Esophagus (tissue), 2 donors: Measurements from ENCODE around the gene GTF3C2. TPM values are rescaled to one million over a fixed set of nuclear protein-coding genes. Genes with fewer than 3 reads are reported as not detected.

Experiments
- H3K27ac ChIP-seq, 2 donors: one replicate each; pipeline ENCODE4 v1.5.1; 2013; ENCODE audit warnings: low read depth in 2 of 2, mild to moderate bottlenecking in 2 of 2, inconsistent platforms in 1 of 2, low read length in 1 of 2, moderate library complexity in 1 of 2
- H3K27me3 ChIP-seq, 2 donors: one replicate each; pipeline ENCODE4 v1.6.1; 2013; ENCODE audit warnings: low read length in 2 of 2, control low read depth in 1 of 2, mild to moderate bottlenecking in 1 of 2; ENCODE audit not compliant: insufficient read depth in 2 of 2, control insufficient read depth in 1 of 2
- H3K36me3 ChIP-seq, 2 donors: one replicate each; pipeline ENCODE4 v1.6.1; 2013; ENCODE audit warnings: low read length in 1 of 2; ENCODE audit not compliant: control insufficient read depth in 2 of 2, insufficient read depth in 2 of 2
- H3K4me1 ChIP-seq, 2 donors: one replicate each; pipeline ENCODE4 v1.6.1; 2013; ENCODE audit warnings: low read length in 1 of 2; ENCODE audit not compliant: control insufficient read depth in 2 of 2, insufficient read depth in 2 of 2
- H3K4me3 ChIP-seq, 2 donors: one replicate each; pipeline ENCODE4 v1.5.1; 2013; ENCODE audit warnings: low read length in 2 of 2, mild to moderate bottlenecking in 2 of 2, low read depth in 1 of 2, moderate library complexity in 1 of 2
- H3K9me3 ChIP-seq, 2 donors: one replicate each; pipeline ENCODE4 v1.6.1; 2013; ENCODE audit warnings: mild to moderate bottlenecking in 2 of 2, low read depth in 1 of 2, low read length in 1 of 2, moderate library complexity in 1 of 2; ENCODE audit not compliant: control insufficient read depth in 2 of 2, insufficient read depth in 1 of 2
- WGBS, 2 donors: extraction: QIAGEN DNeasy Blood & Tissue Kit; methylation state at CpG; one replicate each; pipeline ENCODE4 v1.1.7; 2013; 5-methylcytosine and 5-hydroxymethylcytosine counted together
- polyA plus RNA-seq, 2 donors: library from polyadenylated mRNA; stranded (reverse); fragments of 200-250 nt; gene quantifications; one replicate each; pipeline ENCODE4 v1.2.3, GENCODE V29; 2013
- donor health status: healthy with polysubstance abuse.
- donor health status: Bipolar disorder and iron deficiency.

Gene GTF3C2
- polyA plus RNA-seq, 2 donors, result 41.5 to 43.8 TPM

DNA sequence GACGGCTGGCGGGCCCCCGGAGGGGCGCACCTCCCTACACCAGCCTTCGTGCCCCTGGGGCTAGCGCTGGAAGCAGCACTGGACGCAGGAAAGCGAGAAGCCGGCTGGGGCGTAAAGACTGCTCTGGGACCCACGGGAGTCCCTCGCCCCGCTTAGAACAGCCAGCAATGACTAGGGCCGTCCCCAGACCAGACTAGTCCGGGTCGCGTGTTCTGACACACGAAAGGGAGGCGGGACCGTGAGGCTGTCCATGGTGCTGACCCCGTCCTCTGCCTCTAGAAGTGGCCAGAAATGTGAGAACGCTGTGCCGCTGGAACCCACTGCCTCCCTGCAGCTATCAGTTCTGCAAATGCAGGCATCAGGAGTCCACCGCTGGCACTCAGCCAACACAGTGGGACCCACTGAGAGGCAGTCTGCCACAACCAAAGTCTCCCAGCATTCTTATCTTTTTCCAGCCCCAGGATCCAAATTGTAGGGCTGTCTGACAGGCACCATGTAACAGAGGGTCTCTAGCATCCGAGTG is 48.1 kb downstream of the GTF3C2 start, which contains the start of gene UCN:
UCN (minus strand) TSS at position 87 of the 523 bp plus-strand sequence. CDS start 550 bp downstream, outside the sequence.
- WGBS, 2 donors, result 31 to 45% methylated on average over 25 of the region's 25 CpGs
- Histone ChIP-seq H3K36me3 (peaks cover 0 to 3% of the 10 kb centered on the region in 2 donors), H3K27ac (no peak within 1 kb of the TSS), H3K4me3 (no peak within 1 kb of the TSS), H3K27me3 (peaks cover 0 to 21% of the 10 kb centered on the region in 2 donors), H3K4me1 (peaks cover 5 to 13% of the 10 kb centered on the region in 2 donors), H3K9me3 (no peaks in the 10 kb centered on the region)

DNA sequence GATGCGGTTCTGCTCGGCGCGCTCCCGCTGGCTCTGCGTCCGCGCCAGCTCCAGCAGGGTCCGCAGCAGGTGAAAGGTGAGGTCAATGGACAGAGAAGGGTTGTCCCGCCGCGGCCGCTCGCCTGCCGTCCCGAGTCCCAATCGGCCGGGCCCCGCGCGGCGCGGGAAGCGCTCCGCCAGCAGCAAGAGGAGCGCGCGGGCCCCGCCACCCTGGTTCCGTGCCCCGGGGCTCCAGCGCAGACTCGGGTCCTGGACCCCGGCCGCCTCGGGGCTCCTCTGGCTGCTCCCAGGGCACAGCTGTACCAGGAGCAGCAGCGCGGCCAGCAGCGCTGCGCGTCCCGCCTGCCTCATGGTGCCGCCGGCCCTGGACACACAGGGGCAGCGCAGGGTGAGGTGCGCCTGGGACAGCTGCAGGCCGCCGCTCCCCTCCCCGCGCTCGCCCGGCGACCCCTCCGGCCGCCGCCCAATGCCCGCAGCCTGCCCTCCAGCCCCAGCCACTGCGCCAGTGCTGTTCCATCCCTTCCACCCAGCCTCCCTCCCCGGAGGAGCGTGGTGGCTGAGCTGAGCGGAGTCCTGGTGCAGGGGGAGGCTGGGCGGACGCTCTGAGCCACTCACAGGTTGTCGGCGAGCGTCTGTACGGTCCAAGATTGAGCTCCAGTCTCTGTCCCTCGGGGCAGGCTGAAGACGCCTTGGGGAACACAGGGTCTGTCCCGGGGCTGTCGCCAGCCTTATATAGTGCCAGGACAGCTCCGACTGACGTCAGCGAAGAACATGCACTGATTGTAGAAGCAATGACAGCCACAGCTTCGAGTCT is 48.8 kb downstream of the GTF3C2 start:
- 13 to 14% methylated on average over 54 to 75 of the region's 75 CpGs for WGBS, 2 donors

DNA sequence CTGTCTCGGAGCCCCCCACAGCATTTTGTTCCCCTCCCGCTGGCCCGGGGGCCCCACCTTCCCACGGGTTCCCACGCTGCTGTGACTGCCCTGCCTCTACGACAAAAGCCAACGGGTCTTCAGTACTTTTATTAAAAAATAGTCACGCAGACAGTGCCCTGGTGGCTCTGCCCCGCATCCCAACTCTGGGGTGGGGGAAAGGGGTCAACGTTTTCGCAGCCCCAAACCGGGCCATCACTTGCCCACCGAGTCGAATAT is 49.3 kb downstream of the GTF3C2 start:
- peaks cover 5 to 13% of the 10 kb centered on the region in 2 donors for H3K4me1 ChIP-seq
- H3K27me3 ChIP-seq, result peaks cover 0 to 21% of the 10 kb centered on the region in 2 donors
- 9 to 13% methylated on average over 14 of the region's 14 CpGs for WGBS, 2 donors
- no peaks in the 10 kb centered on the region for H3K9me3 ChIP-seq
- H3K27ac ChIP-seq, result no peak overlapping the region
- no peak overlapping the region for H3K4me3 ChIP-seq
- peaks cover 0 to 3% of the 10 kb centered on the region in 2 donors for H3K36me3 ChIP-seq

More for the DNA sequence above, 48.8 kb downstream of the GTF3C2 start:
- Histone ChIP-seq H3K4me3 (no peak overlapping the region), H3K36me3 (peaks cover 0 to 3% of the 10 kb centered on the region in 2 donors), H3K4me1 (peaks cover 5 to 13% of the 10 kb centered on the region in 2 donors), H3K27ac (no peak overlapping the region), H3K27me3 (peaks cover 0 to 21% of the 10 kb centered on the region in 2 donors), H3K9me3 (no peaks in the 10 kb centered on the region)

DNA sequence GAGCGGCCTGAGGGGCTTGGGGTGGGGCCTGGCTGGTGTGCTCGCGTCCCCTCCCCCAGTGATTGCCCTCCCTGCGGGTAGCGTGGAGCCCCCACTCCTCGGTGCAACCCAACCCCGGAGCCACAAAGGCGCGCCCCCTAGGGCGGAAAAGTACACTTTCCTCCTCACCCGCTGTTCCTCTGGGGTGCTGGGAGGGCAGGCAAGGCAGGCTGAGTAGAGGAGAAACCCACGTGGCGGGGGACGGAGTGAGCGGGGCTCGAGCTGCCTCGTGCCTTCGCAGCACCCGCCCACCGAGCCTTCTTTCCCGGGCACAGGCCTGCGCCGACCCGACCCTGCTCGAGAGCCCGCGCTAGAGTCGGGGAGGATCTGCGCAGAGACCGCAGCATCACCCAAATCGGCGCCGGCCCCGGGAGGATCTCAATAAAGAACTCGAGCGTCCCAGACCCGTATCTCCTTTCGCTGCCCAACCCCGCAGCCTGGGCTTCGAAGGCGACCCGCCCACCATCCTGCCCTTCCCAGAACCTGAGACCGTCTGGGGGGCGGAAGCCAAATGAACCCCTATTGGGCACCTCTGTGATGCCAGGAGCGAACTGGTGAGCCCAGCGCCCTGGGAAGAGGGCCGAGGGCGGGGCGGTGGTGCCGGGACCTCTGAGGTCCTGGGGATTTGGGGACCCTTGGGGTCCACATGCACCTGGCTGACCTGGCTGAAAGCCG is 49.8 kb downstream of the GTF3C2 start:
- H3K27me3 ChIP-seq, result peaks cover 0 to 21% of the 10 kb centered on the region in 2 donors
- 2 to 5% methylated on average over 50 to 51 of the region's 51 CpGs for WGBS, 2 donors

DNA sequence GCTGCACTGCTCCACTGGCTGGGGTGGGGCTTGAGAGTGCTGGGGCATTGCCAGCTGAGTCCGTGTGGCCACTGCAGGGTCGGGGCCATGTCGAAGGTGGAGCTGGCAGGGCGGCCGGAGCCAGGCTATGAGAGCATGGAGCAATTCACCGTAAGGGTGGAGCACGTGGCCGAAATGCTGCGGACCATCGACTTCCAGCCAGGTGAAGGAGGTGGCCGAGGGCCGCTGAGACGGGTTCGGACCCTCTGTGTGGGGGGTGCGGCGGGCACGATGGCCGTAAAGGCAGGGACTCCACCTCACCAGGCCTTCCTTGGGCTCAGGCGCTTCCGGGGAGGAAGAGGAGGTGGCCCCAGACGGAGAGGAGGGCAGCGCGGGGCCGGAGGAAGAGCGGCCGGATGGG is 50.4 kb downstream of the GTF3C2 start:
- Histone ChIP-seq H3K27ac (no peak overlapping the region), H3K36me3 (no peaks in the 10 kb centered on the region), H3K4me1 (peaks cover 5 to 13% of the 10 kb centered on the region in 2 donors), H3K9me3 (no peaks in the 10 kb centered on the region), H3K4me3 (no peak overlapping the region), H3K27me3 (peaks cover 0 to 21% of the 10 kb centered on the region in 2 donors)
- WGBS, 2 donors, result 32 to 36% methylated on average over 21 to 26 of the region's 26 CpGs

More for the DNA sequence above, 49.8 kb downstream of the GTF3C2 start:
- peaks cover 5 to 13% of the 10 kb centered on the region in 2 donors for H3K4me1 ChIP-seq
- H3K27ac ChIP-seq, result no peak overlapping the region
- H3K36me3 ChIP-seq, result peaks cover 0 to 3% of the 10 kb centered on the region in 2 donors
- no peaks in the 10 kb centered on the region for H3K9me3 ChIP-seq
- H3K4me3 ChIP-seq, result no peak overlapping the region

DNA sequence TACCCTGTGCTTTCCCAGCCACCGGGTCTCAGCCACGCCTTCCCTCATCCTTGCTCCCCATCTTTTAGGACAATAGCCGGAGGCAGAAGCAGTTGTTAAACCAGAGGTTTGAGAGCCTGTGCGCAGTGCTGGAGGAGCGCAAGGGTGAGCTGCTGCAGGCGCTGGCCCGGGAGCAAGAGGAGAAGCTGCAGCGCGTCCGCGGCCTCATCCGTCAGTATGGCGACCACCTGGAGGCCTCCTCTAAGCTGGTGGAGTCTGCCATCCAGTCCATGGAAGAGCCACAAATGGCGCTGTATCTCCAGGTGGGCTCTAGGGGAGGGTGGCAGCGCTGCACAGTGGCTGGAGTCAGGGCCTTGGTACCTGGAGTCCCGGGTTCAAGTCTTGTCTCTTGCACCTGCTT is 51.0 kb downstream of the GTF3C2 start:
- Histone ChIP-seq H3K27ac (no peak overlapping the region), H3K4me3 (no peak overlapping the region), H3K36me3 (no peaks in the 10 kb centered on the region), H3K27me3 (peaks cover 0 to 21% of the 10 kb centered on the region in 2 donors), H3K9me3 (no peaks in the 10 kb centered on the region), H3K4me1 (peaks cover 5 to 13% of the 10 kb centered on the region in 2 donors)
- WGBS, 2 donors, result 89 to 91% methylated on average over 16 of the region's 16 CpGs

DNA sequence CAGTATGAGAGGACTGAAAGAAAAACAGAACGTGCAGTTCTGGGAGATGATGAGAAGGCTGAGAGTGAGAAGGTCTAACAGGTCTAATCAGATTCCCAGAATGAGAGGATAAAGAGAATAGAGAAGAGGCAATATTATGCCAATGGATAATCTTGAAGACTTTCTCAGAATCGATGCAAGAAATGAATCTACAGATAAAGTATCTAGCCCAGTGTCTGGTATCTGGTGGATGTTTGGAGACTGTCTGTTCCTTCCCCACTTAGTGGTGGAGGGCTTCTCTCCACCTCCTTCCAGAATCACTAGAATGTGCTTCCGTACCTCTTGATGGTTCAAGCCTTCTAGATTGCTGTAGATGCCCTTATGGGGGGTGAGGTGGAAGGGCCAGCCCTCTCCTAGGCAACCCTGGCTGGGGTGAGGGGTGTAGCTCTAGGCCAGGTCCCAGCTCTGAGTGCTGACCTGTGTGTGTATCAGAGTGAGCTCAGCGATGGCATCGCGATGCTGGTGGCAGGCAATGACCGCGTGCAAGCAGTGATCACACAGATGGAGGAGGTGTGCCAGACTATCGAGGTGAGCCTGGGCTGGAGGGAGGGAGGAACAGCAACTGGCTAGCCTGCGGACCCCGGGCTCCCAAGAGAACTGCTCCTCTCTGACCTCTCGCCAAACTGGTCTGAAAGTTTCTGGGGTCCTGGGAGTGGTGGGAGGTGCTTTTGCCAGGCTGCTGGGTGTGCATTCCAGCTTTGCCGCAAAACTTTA is 51.9 kb downstream of the GTF3C2 start:
- Histone ChIP-seq H3K27ac (no peak overlapping the region), H3K4me1 (peaks cover 5 to 13% of the 10 kb centered on the region in 2 donors), H3K9me3 (no peaks in the 10 kb centered on the region), H3K36me3 (no peaks in the 10 kb centered on the region), H3K4me3 (no peak overlapping the region), H3K27me3 (peaks cover 0 to 21% of the 10 kb centered on the region in 2 donors)
- WGBS, 2 donors, result 88 to 89% methylated on average over 13 of the region's 13 CpGs

DNA sequence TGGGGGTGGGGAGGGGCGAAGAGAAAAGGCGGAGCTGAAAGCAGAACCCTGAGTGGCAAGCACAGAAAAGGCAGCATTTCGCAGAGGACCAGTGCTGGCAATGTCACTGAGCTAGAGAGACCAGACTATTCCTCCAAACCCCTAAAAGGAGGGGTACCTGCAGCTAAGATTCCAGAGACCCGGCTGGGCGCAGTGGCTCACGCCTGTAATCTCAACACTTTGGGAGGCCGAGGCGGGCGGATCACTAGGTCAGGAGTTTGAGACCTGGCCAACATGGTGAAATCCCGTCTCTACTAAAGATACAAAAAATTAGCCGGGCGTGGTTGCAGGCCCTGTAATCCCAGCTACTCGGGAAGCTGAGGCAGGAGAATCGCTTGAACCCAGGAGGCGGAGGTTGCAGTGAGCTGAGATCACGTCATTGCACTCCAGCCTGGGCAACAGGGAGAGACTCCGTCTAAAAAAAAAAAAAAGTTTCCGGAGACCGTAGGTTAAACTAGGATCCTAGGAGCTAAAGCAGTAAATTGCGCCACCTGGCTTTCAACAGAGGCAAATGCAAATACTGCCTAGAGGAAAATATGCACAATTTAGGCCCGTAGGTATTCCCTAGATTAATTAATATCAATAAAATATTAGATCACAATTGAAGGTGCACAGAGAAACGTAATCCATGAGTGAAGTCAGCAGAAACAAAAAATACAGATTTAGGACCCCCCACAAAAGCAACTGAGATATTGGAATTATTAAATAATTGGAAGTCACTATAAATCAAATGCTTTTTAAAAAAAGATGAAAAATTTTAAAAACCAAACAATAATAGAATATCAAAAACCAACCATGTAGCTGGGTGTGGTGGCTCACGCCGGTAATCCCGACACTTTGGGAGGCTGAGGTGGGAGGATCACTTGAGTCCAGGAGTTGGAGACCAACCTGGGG is 53.2 kb downstream of the GTF3C2 start:
- H3K27ac ChIP-seq, result no peak overlapping the region
- H3K4me1 ChIP-seq, result peaks cover 5 to 13% of the 10 kb centered on the region in 2 donors
- H3K9me3 ChIP-seq, result no peaks in the 10 kb centered on the region
- whole genome bisulfite sequencing, 2 donors, result 19 to 21% methylated on average over 25 of the region's 25 CpGs
- no peak overlapping the region for H3K4me3 ChIP-seq
- H3K27me3 ChIP-seq, result peaks cover 0 to 21% of the 10 kb centered on the region in 2 donors
- no peaks in the 10 kb centered on the region for H3K36me3 ChIP-seq
